GM12892 (cell line): Measurements from ENCODE around the gene ANO6.

Source experiments
- POLR2A ChIP-seq: IDR thresholded peaks from 2 replicates; pipeline ENCODE4 v1.6.1; 2011; ENCODE audit warnings: low read depth, low read length, control low read depth
- POLR2AphosphoS5 ChIP-seq: IDR thresholded peaks from 2 replicates; pipeline ENCODE4 v1.6.1; 2011; ENCODE audit warnings: low read depth, low read length, control low read depth

DNA sequence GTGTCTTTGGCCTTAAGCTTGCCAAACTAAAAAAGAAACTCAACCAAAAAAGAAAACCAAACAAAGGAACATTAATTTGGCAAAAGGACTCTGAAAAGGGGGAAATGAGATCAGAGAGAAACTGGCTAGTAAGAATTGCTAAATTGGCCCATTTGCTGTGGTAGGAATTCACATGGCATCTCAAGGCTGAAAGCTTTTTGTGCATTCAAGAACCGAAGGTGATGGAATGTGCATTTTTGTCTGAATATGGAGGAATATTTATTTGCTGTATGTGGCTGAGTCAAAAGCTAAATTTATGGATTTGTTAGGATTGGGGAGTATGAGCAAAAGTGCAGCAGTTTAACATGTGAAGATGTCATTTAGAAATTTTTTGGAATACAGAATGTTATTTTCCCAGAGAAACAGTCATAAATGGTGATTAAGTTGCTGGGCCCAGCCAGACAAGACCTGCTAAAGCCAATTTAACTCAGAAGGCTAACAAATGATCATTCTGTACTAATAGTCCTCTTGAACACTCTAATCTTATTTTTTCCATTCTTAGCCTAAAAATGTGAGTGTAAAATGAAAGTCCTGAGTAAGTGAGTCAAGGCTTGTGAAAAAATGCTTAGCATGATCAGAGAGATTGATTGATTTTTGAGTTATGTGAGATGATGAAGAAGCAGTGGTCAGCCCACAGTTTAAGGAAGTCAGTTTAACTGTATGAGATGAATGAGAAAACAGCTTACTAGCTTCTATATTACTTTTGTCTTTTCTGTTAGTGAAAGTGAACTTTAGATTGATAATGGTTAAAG lies 94.1 kb downstream of the ANO6 start:
- TF ChIP-seq POLR2A (no peak), POLR2AphosphoS5 (no peak)
